GM19397 (cell line): ENCODE results near the gene RPRML.
"Not testable (repeated sequence)": the region's sequence is repeated elsewhere in the genome, so short reads cannot be mapped to it uniquely, and the experiment has no call there.

Experiments used
- ATAC-seq: cut with Tn5 transposase; IDR thresholded peaks from one replicate; pipeline ENCODE4 v1.9.1; 2021; ENCODE audit warnings: mild to moderate bottlenecking, moderate library complexity; ENCODE audit not compliant: unreplicated experiment

RPRML gene

GRCh38 chr17:46979147-46979863, at the start of gene RPRML:
RPRML (minus strand) TSS chr17:46979253; CDS start chr17:46979007, 246 bp downstream.
- no peak for ATAC-seq

GRCh38 chr17:47016966-47017365, 37.9 kb upstream of the RPRML start:
- not testable (repeated sequence) for ATAC-seq

GRCh38 chr17:47013341-47013740, 34.3 kb upstream of the RPRML start:
- ATAC-seq: no peak

GRCh38 chr17:47012457-47012856, 33.4 kb upstream of the RPRML start:
- no peak for ATAC-seq

GRCh38 chr17:47009759-47010594, 30.9 kb upstream of the RPRML start:
- ATAC-seq: no peak

GRCh38 chr17:47004906-47005305, 25.9 kb upstream of the RPRML start:
- no peak for ATAC-seq

GRCh38 chr17:47003864-47004263, 24.8 kb upstream of the RPRML start:
- ATAC-seq: not testable (repeated sequence)

- no peak for ATAC-seq
These were observed 17.0 kb upstream of the RPRML start for GRCh38 chr17:46995841-46996571.

GRCh38 chr17:46994993-46995392, 15.9 kb upstream of the RPRML start:
- ATAC-seq: no peak

GRCh38 chr17:46991617-46992016, 12.6 kb upstream of the RPRML start:
- no peak for ATAC-seq

- no peak for ATAC-seq
These were observed 10.8 kb upstream of the RPRML start for GRCh38 chr17:46989637-46990431.

- not testable (repeated sequence) for ATAC-seq
These were observed 8.9 kb upstream of the RPRML start for GRCh38 chr17:46987927-46988326.

- no peak for ATAC-seq
These were observed 7.3 kb upstream of the RPRML start for GRCh38 chr17:46986366-46986765.

- no peak for ATAC-seq
These were observed 5.8 kb upstream of the RPRML start for GRCh38 chr17:46984892-46985291.

- no peak for ATAC-seq
These were observed 5.3 kb upstream of the RPRML start for GRCh38 chr17:46984341-46984740.

- ATAC-seq: no peak
These were observed 4.7 kb upstream of the RPRML start for GRCh38 chr17:46983782-46984181.

- no peak for ATAC-seq
These were observed 3.5 kb upstream of the RPRML start for GRCh38 chr17:46982577-46982976.

GRCh38 chr17:46978489-46979146, 435 bp downstream of the RPRML start:
- ATAC-seq: no peak

GRCh38 chr17:46977750-46978488, 1.1 kb downstream of the RPRML start:
- no peak for ATAC-seq
